Fibroblast of lung (primary cell): ENCODE measurements around the gene ANTXRL.
"Not testable (repeated sequence)": the region's sequence is repeated elsewhere in the genome, so short reads cannot be mapped to it uniquely, and the experiment has no call there.

Source experiments
- EZH2 ChIP-seq: IDR thresholded peaks from 2 replicates; pipeline ENCODE4 v1.5.1; 2012; ENCODE audit warnings: low read length, control low read depth, mild to moderate bottlenecking; ENCODE audit errors: missing control alignments
- TF ChIP-seq, protein P1 (sequence below), 2 donors: IDR thresholded peaks in 1 of 2; conservative IDR thresholded peaks in 1 of 2; 1 replicate in 1 of 2; 2 replicates in 1 of 2; pipeline ENCODE4 v1.5.1; 2011 to 2012; ENCODE audit warnings: low read length in 2 of 2, control low read depth in 1 of 2, inconsistent platforms in 1 of 2, low read depth in 1 of 2, mild to moderate bottlenecking in 1 of 2

DNA sequence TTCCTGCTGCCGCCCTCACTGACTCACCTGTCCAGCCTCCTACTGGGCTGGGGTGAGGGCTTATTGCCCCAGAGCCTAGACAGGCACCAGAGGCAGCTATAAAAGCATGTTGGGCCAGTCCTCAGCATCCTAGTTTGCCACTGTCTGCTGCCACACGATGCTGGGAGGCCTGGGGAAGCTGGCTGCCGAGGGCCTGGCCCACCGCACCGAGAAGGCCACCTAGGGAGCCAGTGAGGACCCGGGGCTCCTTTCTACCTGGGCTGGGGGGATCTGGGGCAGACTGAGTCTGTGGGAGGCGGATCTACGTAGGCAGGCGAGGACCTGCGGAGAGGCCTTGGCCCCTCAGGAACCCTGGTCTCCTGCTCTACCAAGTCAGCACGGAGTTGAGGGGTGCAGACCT is 82.2 kb downstream of the ANTXRL start:
- TF ChIP-seq, protein P1, sequence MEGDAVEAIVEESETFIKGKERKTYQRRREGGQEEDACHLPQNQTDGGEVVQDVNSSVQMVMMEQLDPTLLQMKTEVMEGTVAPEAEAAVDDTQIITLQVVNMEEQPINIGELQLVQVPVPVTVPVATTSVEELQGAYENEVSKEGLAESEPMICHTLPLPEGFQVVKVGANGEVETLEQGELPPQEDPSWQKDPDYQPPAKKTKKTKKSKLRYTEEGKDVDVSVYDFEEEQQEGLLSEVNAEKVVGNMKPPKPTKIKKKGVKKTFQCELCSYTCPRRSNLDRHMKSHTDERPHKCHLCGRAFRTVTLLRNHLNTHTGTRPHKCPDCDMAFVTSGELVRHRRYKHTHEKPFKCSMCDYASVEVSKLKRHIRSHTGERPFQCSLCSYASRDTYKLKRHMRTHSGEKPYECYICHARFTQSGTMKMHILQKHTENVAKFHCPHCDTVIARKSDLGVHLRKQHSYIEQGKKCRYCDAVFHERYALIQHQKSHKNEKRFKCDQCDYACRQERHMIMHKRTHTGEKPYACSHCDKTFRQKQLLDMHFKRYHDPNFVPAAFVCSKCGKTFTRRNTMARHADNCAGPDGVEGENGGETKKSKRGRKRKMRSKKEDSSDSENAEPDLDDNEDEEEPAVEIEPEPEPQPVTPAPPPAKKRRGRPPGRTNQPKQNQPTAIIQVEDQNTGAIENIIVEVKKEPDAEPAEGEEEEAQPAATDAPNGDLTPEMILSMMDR (conservative IDR thresholded peaks at IDR 0.05 in 1 of 2, IDR thresholded peaks at IDR 0.05 in 1 of 2; ENCODE audit: low read depth in 1 of 2, low read length in 2 of 2): not testable (repeated sequence)
- TF ChIP-seq EZH2: not testable (repeated sequence)
